Type B pancreatic cell (in vitro differentiated cells): ENCODE data around the gene SLC2A13. TPM values are rescaled to one million over a fixed set of nuclear protein-coding genes. Genes with fewer than 3 reads are reported as not detected.

ENCODE experiments used
- DNase-seq: peaks from one replicate; pipeline ENCODE4 v3.0.0; 2021; ENCODE audit warnings: mixed read lengths; ENCODE audit not compliant: unreplicated experiment; ENCODE audit errors: extremely low spot score
- H3K27ac Mint-ChIP-seq: 2 replicates; pipeline ENCODE4 v1.8.0; 2021; ENCODE audit warnings: mild to moderate bottlenecking, mixed read lengths
- H3K27me3 Mint-ChIP-seq: 2 replicates; pipeline ENCODE4 v1.8.0; 2021; ENCODE audit warnings: mixed read lengths
- H3K36me3 Mint-ChIP-seq: 2 replicates; pipeline ENCODE4 v1.8.0; 2021; ENCODE audit warnings: mixed read lengths
- H3K4me1 Mint-ChIP-seq: one replicate; pipeline ENCODE4 v1.8.0; 2021; ENCODE audit warnings: mixed read lengths; ENCODE audit not compliant: unreplicated experiment
- H3K4me3 Mint-ChIP-seq: 2 replicates; pipeline ENCODE4 v1.8.0; 2021; ENCODE audit warnings: mild to moderate bottlenecking, mixed read lengths
- H3K9me3 Mint-ChIP-seq: 2 replicates; pipeline ENCODE4 v1.8.0; 2021; ENCODE audit warnings: mixed read lengths
- total RNA-seq: library from RNA; stranded (reverse); gene quantifications from 2 replicates; pipeline ENCODE4 v1.2.1, GENCODE V29; 2021; ENCODE audit warnings: low replicate concordance
- TF ChIP-seq, protein P1 (sequence below): fragments of 200-600 bp; sonication (generic); conservative IDR thresholded peaks from 2 replicates; pipeline ENCODE4 v1.5.0; 2021; ENCODE audit warnings: antibody characterized with exemption, mild to moderate bottlenecking

SLC2A13 gene
- total RNA-seq, 1 donor from 2014 or later, result 7.1 TPM

DNA sequence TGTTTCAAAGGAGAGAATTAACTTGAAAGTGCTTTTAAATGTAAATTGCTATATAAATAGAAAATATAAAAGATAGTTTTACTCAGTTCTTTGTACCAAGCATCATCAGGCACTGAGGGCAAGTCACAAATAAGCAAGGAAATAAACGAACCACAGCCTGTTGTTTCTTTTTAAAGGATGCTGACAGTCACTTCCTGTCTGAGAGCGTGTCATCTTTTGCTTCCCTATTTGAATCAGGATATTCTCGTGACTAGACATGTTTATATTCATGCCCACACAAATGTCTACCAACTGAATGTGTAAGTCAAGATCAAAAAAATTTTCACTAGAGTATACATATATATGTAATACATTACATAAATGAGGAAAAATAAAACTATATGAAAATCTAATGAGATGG is 31.4 kb upstream of the SLC2A13 start:
- H3K4me1 Mint-ChIP-seq, result no peaks in the 10 kb centered on the region
- H3K36me3 Mint-ChIP-seq, result no peaks in the 10 kb centered on the region
- no peak overlapping the region for H3K27ac Mint-ChIP-seq
- no peak overlapping the region for H3K4me3 Mint-ChIP-seq
- DNase-seq, result no peak
- TF ChIP-seq, protein P1, sequence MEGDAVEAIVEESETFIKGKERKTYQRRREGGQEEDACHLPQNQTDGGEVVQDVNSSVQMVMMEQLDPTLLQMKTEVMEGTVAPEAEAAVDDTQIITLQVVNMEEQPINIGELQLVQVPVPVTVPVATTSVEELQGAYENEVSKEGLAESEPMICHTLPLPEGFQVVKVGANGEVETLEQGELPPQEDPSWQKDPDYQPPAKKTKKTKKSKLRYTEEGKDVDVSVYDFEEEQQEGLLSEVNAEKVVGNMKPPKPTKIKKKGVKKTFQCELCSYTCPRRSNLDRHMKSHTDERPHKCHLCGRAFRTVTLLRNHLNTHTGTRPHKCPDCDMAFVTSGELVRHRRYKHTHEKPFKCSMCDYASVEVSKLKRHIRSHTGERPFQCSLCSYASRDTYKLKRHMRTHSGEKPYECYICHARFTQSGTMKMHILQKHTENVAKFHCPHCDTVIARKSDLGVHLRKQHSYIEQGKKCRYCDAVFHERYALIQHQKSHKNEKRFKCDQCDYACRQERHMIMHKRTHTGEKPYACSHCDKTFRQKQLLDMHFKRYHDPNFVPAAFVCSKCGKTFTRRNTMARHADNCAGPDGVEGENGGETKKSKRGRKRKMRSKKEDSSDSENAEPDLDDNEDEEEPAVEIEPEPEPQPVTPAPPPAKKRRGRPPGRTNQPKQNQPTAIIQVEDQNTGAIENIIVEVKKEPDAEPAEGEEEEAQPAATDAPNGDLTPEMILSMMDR, result no peak
- H3K27me3 Mint-ChIP-seq, result no peaks in the 10 kb centered on the region
- H3K9me3 Mint-ChIP-seq, result no peaks in the 10 kb centered on the region

DNA sequence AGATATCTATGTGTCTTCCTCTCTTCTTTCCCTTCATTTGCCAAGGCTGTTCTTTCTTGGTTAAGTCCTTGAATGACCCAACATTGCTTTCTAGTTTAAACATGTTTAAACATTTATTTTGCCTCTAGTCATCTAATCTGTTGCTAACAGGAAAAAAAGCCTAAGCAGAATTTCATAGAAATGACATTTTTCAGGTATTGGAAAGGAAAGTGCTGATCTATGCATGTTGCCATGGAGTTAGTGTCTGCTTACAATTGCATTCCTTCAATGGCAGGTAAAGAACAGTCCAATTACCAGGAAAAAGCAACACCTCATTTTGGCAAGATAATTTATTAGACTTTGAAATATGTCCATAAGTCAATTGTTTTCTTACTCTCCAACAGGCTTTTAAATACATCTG is 21.5 kb upstream of the SLC2A13 start:
- Mint-ChIP-seq H3K27me3 (no peaks in the 10 kb centered on the region), H3K4me3 (no peak overlapping the region), H3K27ac (no peak overlapping the region), H3K4me1 (no peaks in the 10 kb centered on the region), H3K36me3 (no peaks in the 10 kb centered on the region), H3K9me3 (no peaks in the 10 kb centered on the region)
- no peak for DNase-seq
- TF ChIP-seq, protein P1, result no peak

DNA sequence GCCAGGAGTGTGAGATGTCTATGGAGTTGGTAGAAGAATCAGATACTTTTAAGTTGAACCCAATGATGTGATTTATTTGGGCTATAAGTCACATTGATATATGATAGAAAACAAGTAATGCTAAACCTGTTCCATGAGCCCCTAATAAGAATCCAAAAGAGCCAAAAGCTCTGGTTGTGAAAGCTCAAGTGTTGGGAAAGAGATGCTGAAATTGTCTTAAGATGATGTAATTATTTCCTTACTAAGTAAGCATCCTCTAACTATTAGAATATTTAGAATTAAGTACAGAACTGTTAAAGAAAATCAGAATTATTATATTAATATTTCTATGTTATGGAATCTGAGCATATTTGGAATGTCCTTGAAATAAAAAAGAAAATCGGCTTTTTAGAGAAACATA is 17.6 kb upstream of the SLC2A13 start:
- Mint-ChIP-seq H3K27me3 (no peaks in the 10 kb centered on the region), H3K27ac (no peak overlapping the region), H3K4me1 (no peaks in the 10 kb centered on the region), H3K9me3 (no peaks in the 10 kb centered on the region), H3K4me3 (no peak overlapping the region), H3K36me3 (no peaks in the 10 kb centered on the region)
- no peak for DNase-seq
- TF ChIP-seq, protein P1, result no peak

DNA sequence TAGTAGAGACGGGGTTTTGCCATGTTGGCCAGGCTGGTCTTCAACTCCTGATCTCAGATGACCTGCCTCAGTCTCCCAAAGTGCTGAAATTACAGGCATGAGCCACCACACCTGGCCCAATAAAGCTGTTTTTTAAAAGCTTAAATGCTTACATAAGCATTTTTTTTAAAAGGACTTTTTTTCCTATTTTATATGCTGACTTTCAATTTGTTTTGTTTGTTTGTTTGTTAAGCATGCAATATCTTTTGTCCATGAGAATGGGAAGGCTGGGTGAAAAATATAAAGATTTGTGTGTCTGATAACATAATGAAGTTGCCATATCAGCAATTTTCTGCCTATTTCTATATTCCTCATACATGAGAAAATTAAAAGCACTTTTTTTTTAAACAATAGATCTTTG is 17.0 kb upstream of the SLC2A13 start:
- H3K4me1 Mint-ChIP-seq, result no peaks in the 10 kb centered on the region
- H3K36me3 Mint-ChIP-seq, result no peaks in the 10 kb centered on the region
- H3K9me3 Mint-ChIP-seq, result no peaks in the 10 kb centered on the region
- no peak for DNase-seq
- no peak overlapping the region for H3K4me3 Mint-ChIP-seq
- no peak overlapping the region for H3K27ac Mint-ChIP-seq
- TF ChIP-seq, protein P1, result no peak
- H3K27me3 Mint-ChIP-seq, result no peaks in the 10 kb centered on the region

DNA sequence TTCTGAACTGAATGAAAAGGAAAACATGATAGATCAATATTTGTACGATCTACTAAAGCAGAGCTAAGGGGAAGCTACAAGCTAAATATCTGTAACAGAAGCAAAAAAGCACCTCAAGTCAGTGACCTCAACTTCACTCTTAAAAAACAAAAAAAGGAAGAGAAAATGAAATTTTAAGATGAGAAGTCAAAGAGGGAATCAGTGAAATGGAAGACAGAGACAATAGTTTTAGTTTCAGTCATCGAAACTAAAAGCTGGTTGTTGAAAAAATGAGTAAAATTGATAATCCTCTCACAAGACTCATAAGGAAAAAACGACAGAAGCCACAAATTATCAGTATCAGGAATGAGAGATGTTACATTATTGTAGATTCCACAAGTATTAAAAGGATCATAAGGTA is 11.9 kb upstream of the SLC2A13 start:
- TF ChIP-seq, protein P1, result no peak
- H3K4me3 Mint-ChIP-seq, result no peak overlapping the region
- H3K27ac Mint-ChIP-seq, result no peak overlapping the region
- H3K4me1 Mint-ChIP-seq, result no peaks in the 10 kb centered on the region
- no peaks in the 10 kb centered on the region for H3K36me3 Mint-ChIP-seq
- no peaks in the 10 kb centered on the region for H3K9me3 Mint-ChIP-seq
- no peaks in the 10 kb centered on the region for H3K27me3 Mint-ChIP-seq
- DNase-seq, result no peak

DNA sequence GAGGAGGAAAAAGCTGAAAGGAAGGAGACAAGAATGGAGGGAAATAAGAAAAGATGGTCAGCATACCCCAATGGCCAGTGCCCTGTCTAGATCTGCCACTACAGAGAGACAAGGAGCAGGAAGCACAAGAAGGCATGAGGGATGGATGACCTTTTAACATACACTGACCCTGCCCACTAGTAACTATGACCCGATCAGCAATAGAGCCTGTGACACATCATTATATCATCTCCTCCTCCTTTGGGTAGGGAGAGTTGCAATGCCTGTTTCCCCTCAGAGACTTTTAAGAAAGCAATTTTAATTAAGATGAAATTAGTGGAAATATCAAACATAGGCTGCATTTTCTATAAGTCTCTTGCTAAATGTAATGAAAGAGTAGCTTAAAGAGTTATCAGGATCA is 4.7 kb upstream of the SLC2A13 start:
- TF ChIP-seq, protein P1, result no peak
- no peak for DNase-seq
- H3K9me3 Mint-ChIP-seq, result no peaks in the 10 kb centered on the region
- peaks cover 7% of the 10 kb centered on the region for H3K27me3 Mint-ChIP-seq
- no peaks in the 10 kb centered on the region for H3K36me3 Mint-ChIP-seq
- peaks cover 6% of the 10 kb centered on the region for H3K4me1 Mint-ChIP-seq
- H3K4me3 Mint-ChIP-seq, result no peak overlapping the region
- H3K27ac Mint-ChIP-seq, result no peak overlapping the region
